ENCODE measurements around the gene NR1H4.
"Not testable (repeated sequence)": the region's sequence is repeated elsewhere in the genome, so short reads cannot be mapped to it uniquely, and the experiment has no call there.

The NR1H4 gene

DNA sequence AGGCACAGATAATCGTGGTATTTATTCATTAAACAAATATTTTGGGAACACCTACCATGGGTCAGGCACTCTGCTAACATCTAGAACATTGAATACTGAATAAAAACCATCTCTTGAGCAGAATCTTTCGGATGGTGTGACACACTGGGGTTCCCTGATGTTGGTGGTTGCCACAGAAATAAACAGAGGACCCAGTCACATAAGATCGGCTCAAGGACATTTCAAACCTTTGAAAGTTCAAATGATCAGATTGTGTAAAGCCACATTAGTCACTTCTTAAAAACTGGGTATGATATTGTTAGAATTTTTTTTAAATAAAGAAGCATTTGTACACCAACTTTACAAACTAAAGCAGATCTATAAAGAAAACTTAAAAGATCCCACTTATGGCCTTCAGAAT lies 39.0 kb downstream of the NR1H4 start:
- DNase-seq (ENCODE audit: low read depth in 3 of 3, low spot score in 1 of 3) = no peak

DNA sequence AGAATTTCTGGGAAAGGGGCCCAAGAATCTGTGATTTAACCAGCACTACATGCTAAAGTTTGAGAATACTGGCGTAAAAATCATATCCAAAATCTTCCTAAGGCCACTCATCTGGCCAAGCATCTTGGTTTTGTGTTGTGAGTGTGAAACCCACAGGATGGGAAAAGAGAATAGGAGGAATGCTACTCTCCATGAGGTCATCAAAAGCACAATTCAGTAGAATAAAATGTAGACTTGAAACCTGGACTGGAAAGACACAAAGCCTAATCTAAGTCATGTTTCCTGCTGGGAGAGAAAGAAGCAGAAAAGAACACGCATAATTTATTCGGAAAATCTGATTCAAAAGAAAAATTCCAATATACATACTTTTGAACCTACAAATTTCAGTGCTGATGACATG lies 42.3 kb downstream of the NR1H4 start:
- no peak for DNase-seq (ENCODE audit: low read depth in 3 of 3, low spot score in 1 of 3)

- no peak for DNase-seq (ENCODE audit: low read depth in 3 of 3, low spot score in 1 of 3)
Observed at GRCh38 chr12:100518376-100518775, 44.7 kb downstream of the NR1H4 start.

DNA sequence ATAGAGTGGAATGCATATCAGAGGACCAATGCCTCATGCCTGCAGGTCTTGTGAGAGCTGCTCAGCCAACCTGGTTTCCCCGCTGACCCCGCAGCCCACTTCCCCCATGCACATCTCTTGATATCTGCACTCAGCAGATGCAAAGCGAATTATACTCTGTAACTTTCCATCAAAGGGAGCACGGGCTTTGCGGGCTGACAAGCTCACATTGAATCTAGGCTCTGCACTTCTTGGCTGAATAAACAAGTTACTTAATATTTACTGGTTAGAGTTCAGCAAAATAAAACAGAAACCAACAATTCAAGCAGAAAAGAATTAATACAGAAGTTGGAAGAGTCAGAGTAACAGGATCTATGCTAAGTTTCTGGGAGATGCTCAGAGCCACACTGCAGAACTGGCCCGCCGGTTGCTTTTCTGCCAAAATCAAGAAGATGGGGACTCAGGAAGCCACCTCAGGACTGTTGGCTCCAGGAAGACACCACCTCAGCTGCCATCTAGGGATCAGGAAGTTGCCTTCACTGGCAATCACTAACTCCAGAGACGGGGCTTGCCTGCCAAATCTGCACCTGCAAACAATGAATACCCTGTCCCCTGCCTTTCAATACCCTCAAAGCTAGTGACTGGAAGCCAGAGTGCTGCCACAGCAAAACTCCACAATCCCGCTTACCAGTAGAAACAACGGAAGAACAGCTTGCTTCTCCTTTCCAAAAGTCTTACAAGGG lies 46.5 kb downstream of the NR1H4 start:
- no peak for DNase-seq (ENCODE audit: low read depth in 3 of 3, low spot score in 1 of 3)

DNA sequence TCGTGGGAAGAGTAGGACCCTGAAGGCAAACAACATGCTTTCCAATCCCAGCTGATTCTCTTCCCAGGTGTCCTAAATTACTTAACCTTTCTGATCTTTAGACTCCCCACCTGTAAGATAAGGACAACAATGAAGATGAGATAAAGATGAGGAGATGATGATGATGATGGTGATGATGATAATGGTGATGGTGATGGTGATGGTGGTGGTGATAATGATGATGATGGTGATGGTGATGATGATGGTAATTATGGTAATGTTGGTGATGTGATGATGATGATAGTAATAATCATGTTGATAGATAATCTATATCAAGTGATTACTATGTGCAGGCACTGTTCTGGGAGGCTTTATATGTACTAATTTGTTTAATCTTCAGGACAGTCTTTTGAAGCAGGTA lies 48.3 kb downstream of the NR1H4 start:
- no peak for DNase-seq (ENCODE audit: low read depth in 3 of 3, low spot score in 1 of 3)

- no peak for DNase-seq (ENCODE audit: low read depth in 3 of 3, low spot score in 1 of 3)
Observed at GRCh38 chr12:100528034-100528433, 54.4 kb downstream of the NR1H4 start.

- no peak for DNase-seq (ENCODE audit: low read depth in 3 of 3, low spot score in 1 of 3)
Observed at GRCh38 chr12:100528471-100529127, 54.9 kb downstream of the NR1H4 start.

DNA sequence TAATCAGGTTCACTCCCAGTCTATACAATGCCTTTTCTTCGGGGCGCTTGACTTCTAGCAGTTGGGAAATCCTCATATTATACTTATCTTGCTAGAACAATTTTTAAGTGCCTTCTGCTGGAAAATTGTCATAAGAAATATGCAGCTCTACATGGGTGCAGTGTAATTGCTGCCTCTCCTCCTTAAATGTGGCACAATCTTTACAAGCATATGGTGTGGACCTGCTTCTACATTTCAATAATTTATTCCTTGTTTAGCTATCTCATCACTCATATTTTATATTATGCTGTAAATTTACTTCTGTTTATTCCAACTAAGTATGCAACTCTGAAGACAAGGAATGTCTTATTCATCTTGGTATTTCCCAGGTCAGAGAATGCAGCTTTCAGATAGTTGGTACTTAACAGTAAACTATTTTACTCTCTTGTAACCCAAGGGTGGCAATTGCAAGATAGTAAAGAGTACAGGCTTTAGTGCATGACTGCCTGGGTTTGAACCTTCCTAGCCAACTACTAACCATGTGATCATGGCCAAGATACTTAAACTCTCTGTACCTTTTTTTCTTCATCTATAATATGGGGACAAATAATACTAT lies 56.2 kb downstream of the NR1H4 start:
- no peak for DNase-seq (ENCODE audit: low read depth in 3 of 3, low spot score in 1 of 3)

DNA sequence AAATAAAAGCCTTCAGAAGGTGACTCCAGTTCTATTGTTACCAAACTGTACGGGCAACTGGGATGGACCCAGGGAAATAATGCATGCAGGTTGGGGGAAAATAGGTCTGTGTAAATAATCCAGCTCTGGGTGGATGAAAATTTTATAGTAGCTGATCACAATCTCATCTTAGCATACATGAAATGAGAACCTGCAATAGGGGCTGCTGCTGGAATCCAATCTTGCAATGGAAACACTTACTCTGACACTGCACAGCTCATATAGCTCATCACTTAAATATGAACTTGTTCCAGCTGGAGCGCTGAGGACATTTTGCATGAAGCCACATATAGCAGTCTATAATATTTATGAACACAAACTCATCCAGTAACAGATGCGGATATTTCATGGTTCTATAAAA lies 59.7 kb downstream of the NR1H4 start:
- no peak for DNase-seq (ENCODE audit: low read depth in 3 of 3, low spot score in 1 of 3)

DNA sequence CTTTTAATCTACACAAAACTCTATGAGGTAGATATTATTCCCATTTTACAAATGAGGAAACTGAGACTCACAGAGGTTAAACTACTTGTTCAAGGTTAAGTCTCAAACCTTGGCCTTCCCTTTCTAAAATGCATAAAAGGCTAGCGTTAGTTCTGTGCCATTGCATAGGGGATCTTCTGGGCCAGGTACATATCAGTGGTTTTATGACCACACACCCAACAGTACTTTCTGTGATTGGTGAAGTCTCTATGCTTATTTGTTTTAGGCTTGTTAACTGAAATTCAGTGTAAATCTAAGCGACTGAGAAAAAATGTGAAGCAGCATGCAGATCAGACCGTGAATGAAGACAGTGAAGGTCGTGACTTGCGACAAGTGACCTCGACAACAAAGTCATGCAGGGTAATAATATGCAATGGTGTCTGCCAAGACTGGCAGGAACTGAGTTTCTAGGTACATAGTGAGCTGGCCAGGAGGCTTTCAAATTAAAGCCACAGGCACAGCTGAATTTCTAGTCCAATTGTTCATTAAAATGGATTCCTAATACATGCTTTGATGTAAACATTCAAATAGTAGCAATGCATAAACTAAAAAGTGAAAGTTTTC lies 61.1 kb downstream of the NR1H4 start:
- DNase-seq (ENCODE audit: low read depth in 3 of 3, low spot score in 1 of 3) = no peak

DNA sequence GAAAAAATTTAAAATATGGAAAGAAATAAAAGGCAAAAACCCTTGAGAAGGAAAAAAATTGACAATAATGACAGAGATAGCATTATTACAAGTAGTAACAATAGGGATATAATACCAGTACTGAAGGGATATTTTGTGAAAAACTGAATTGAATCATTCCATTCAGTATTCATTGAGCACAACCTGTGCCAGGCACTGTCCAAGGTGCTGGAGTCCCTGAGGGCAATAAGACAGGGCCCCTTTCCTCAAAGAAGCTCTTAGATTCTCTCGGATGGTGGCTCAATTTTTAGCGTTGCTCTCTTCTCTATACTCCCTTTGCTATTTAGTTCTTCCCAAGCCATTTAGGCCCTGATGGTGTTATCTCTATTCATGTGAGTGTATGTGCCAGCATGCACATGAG lies 65.5 kb downstream of the NR1H4 start:
- DNase-seq (ENCODE audit: low read depth in 3 of 3, low spot score in 1 of 3) = no peak

GRCh38 chr12:100544165-100544564 lies 70.5 kb downstream of the NR1H4 start:
- no peak for DNase-seq (ENCODE audit: low read depth in 3 of 3, low spot score in 1 of 3)

DNA sequence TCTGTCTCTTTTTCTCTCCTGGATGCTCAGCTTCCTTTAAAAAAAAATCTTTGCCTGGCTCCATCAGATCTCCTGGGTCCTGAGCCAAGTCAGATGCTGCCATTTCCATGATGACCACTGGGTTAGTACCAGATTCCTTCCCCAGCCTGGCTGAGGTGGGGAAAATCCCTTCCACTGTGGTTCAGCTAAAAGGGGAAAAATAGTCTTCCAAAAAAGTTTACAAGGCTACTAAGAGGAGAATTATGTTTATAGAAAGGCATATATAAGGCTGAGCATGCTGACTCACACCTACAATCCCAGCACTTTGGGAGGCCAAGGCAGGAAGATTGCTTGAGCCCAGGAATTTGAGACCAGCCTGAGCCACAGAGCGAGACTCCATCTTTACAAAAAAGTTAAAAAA lies 71.4 kb downstream of the NR1H4 start:
- no peak for DNase-seq (ENCODE audit: low read depth in 3 of 3, low spot score in 1 of 3)

DNA sequence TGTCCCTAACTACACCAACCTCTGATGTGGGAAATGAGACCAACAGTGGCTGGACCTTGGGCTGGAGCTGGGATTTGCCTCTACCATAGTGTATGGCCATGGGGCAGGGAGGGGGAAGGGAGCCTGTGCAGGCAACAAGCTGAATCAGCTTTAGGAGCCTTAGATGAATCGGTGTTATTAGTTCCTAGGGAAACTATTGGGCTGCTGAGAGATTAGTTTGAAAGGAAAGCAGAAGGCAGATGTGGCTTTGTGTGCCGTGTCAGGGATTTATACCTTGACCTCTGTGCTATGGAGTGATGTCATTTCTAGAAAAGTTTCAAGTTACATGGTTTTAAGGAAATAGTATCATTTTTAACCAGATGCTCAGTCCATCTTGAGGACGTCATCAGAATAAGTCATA lies 80.3 kb downstream of the NR1H4 start:
- DNase-seq (ENCODE audit: low read depth in 3 of 3, low spot score in 1 of 3) = no peak

GRCh38 chr12:100554608-100555077 lies 81.0 kb downstream of the NR1H4 start:
- DNase-seq (ENCODE audit: low read depth in 3 of 3, low spot score in 1 of 3) = no peak

DNA sequence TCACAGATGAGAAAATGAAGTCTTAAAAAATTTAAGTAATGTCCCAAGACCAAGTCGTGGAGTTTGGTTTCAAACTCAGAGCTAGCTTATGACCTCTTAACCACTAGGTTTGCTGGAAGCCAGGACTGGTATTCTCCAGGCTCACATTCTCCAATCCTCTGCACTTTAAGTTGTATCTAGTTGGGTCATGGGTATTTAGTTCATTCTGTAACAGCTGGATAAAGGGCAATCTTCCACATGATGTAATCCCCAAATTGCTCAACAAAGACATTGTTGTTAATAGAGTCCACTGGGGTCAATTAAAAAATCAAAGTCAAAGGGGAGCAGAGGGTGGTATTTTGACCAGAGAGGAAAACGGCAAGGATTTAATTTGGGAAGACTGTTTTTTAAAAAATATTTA lies 82.1 kb downstream of the NR1H4 start:
- DNase-seq (ENCODE audit: low read depth in 3 of 3, low spot score in 1 of 3) = no peak

- no peak for DNase-seq (ENCODE audit: low read depth in 3 of 3, low spot score in 1 of 3)
Observed at GRCh38 chr12:100557357-100557756, 83.7 kb downstream of the NR1H4 start.

DNA sequence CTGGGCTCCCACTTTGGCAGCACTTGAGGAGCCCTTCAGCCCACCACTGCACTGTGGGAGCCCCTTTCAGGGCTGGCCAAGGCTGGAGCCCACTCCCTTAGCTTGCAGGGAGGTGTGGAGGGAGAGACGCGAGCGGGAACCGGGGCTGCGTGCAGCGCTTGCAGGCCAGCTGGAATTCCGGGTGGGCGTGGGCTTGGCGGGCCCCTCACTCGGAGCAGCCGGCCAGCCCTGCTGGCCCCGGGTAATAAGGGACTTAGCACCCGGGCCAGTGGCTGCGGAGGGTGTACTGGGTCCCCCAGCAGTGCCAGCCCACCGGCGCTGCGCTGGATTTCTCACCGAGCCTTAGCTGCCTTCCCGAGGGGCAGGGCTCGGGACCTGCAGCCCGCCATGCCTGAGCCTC lies 85.6 kb downstream of the NR1H4 start:
- DNase-seq (ENCODE audit: low read depth in 3 of 3, low spot score in 1 of 3) = not testable (repeated sequence)

DNA sequence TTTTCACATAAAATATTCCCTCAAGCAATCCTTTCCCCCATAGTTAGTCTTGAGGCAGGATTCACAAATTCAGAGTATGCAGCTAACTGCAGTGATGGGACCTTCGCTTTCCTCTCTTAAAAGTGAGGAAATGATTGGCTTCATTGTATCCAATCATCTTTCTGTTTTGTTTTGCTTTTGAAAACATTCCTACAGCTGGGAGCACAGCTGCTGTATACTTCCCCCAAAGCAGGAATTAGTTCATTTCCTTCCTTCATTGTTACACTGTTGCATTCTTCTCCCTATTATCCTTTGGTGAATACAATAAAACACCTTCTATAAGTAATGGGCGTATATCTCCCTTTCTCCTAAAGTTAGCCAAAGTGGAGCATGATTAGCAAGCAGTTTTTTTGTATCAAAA lies 90.4 kb downstream of the NR1H4 start:
- no peak for DNase-seq (ENCODE audit: low read depth in 3 of 3, low spot score in 1 of 3)

- no peak for DNase-seq (ENCODE audit: low read depth in 3 of 3, low spot score in 1 of 3)
Observed at GRCh38 chr12:100564905-100565467, 91.3 kb downstream of the NR1H4 start.

GRCh38 chr12:100565987-100566545 lies 92.4 kb downstream of the NR1H4 start:
- DNase-seq (ENCODE audit: low read depth in 3 of 3, low spot score in 1 of 3) = no peak

Measured in stimulated activated CD4-positive, alpha-beta T cell treated with anti-CD3 and anti-CD28 coated beads, TNF-alpha, amount 100 ng/mL, for 1 hour (primary cell).